ELR (cell line): Measurements from ENCODE around the gene TIAM1.
A peak's percentile ranks its signal among the peaks of the same experiment; 100 is the strongest.

Experiments
- DNase-seq: peaks from one replicate; pipeline ENCODE4 v3.0.0-alpha.2; 2015; ENCODE audit warnings: low read depth

The TIAM1 gene

GRCh38 chr21:31204801-31205200 lies 139.3 kb downstream of the TIAM1 start:
- DNase-seq, result no peak

DNA sequence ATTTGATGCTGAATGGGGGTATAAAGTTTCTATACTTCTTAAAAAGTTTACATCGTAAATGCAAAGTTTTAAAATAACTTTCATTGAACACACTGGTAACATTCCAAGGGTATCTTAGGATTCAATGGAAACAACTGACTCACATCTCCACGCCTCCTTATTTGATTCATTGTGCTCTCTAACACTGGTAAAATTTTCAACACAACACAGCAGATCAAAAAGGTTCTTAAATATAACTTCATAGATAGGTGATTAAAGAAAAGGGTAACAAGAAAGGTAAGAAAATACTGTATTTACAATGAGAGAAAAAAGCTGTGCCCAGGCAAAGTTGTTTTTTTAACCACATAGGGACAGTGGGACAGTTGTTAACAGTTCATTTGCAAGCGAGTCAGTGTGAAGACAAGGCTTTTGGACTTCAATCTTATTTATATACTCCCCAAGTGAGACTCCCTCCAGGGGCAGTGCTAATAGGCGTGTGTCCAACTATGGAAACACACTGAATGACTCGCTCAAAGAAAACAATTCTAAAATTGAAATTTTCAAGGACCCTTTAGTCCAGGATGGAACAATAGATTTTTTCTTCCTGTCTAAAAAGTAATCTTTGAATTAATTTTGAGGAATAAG lies 140.5 kb downstream of the TIAM1 start:
- DNase-seq, result no peak

- no peak for DNase-seq
These were observed 142.5 kb downstream of the TIAM1 start for GRCh38 chr21:31201548-31201947.

DNA sequence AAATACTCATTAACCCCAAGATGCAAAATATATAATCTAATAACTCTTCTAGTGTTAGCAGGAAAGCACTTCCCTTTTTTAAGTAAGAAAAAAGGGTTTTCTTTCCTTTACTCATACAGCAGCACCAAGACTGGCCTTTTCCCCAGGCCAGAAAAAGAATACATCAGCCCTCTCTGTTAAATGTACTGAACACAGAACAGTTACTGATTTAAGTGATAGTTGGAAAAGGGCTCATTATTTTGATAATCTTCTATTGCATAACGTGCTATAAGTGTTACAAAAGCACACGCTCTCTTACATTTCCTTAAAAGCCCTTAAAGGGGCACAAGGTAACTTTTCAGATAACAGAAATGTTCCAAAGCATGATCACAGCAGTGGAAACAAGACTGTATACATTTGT lies 142.9 kb downstream of the TIAM1 start:
- DNase-seq, result no peak

DNA sequence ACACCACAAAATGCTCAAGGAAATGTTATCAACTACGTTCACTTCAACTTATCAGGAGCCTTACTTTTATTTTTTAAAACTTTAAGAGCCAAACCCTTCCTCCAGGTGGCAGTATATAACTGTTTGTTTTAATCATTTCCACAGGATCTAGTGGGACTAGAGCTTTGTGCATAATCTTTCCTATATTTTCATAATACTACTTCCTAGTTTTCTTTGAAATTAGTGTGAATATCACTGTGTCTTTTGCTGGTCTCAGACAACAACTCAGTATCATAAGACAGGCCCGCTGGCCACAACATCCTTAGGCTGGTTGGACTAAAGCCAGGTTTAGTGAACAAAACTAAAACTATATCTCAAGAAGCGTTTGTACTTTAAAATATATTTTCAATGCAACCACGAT lies 145.5 kb downstream of the TIAM1 start:
- DNase-seq, result peak; percentile 54

- no peak for DNase-seq
These were observed 147.3 kb downstream of the TIAM1 start for GRCh38 chr21:31196724-31197123.

GRCh38 chr21:31195334-31196015 lies 148.6 kb downstream of the TIAM1 start:
- DNase-seq, result no peak

DNA sequence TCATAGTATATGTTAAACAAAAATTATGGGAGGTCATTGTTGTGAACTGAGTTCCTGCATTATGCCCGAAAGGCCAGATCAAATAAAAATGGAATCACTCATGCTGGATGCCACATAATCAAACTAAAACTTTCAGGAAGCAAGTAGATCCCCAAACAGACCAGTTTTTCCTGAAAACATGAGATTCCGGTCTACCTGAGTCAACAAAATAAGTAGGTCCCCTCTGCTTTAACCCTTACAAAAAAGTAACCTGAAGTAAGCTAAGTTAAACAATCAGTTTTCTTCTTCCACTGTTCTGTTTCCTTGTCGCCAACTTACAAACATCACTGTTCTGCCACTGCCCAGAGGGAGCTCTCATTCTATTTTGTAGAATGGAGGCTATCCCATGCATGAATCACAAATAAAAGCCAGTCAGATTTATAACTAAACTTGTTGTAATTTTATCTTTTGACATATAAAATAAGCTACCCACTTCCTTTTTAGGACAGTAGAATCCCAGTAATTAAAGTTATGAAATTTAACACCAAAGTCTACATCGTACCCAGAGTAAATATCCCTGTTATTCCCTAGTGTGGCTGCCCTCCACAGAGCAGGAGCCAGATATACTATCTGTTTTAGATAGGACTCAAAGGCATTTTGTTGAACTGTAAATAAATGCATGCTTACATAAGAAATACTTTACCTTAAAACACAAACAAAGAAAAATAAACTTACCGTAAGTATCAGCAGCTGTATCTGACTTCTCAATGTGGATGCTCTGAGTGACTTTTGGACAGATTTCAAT lies 149.4 kb downstream of the TIAM1 start:
- no peak for DNase-seq

- no peak for DNase-seq
These were observed 150.3 kb downstream of the TIAM1 start for GRCh38 chr21:31193761-31194160.

- no peak for DNase-seq
These were observed 152.5 kb downstream of the TIAM1 start for GRCh38 chr21:31191553-31191952.

DNA sequence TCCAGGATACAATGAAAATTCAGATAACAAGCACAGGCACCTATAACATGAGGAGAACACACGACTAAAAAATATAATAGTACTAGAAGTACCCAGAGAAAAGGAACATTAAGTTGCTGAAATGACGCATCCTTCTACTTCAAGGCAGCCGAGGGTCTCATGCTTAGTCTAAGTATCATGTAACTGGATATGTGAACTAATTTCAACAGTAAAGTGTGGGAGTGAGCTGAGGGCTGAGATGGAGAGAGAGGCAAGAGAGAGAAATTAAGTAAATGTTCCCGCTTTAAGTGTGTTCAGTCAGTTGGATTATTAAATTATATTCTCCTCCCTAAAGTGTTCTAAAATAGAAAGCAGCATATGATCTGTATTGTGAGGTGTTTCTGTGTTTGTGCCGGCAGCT lies 153.5 kb downstream of the TIAM1 start:
- DNase-seq, result no peak

DNA sequence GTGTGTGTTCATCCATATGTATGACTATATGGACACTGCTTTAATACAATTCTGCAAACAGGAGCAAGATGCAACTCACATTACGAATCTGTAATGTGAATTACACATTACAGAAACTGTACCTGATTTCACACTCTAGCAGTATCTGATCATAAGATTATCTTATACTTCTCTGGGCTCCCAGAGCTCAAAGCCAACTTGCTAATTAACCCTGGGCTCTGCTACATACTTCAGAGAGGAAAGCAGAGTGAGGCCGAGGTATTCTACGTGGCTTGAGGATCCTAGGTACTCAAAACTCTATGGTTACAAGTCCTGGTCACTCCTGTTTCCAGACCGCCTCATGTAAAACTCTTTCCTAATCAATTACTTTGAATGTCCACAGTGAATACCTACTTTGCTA lies 156.6 kb downstream of the TIAM1 start:
- no peak for DNase-seq

- no peak for DNase-seq
These were observed 157.1 kb downstream of the TIAM1 start for GRCh38 chr21:31186916-31187315.

GRCh38 chr21:31185663-31186062 lies 158.4 kb downstream of the TIAM1 start:
- no peak for DNase-seq

DNA sequence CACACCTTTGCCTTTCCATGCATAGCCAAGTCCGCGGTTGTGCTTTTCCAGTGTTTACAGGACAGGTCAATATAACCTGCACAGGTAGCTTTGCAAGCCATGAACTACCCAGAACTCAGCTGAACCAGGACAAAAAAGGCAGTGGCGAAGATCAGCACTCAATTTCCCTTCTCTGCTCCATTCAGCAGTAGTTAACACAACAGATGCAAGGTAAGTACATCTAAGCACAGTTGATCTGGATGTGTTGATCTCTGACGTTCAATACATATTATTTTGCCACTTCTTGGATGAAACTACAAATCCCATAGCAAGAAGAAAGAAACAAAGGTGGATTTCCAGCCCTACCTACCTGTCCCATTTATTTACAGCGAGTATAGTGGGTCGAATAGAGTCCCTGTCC lies 159.2 kb downstream of the TIAM1 start:
- no peak for DNase-seq

GRCh38 chr21:31184459-31184858 lies 159.6 kb downstream of the TIAM1 start:
- DNase-seq, result no peak

DNA sequence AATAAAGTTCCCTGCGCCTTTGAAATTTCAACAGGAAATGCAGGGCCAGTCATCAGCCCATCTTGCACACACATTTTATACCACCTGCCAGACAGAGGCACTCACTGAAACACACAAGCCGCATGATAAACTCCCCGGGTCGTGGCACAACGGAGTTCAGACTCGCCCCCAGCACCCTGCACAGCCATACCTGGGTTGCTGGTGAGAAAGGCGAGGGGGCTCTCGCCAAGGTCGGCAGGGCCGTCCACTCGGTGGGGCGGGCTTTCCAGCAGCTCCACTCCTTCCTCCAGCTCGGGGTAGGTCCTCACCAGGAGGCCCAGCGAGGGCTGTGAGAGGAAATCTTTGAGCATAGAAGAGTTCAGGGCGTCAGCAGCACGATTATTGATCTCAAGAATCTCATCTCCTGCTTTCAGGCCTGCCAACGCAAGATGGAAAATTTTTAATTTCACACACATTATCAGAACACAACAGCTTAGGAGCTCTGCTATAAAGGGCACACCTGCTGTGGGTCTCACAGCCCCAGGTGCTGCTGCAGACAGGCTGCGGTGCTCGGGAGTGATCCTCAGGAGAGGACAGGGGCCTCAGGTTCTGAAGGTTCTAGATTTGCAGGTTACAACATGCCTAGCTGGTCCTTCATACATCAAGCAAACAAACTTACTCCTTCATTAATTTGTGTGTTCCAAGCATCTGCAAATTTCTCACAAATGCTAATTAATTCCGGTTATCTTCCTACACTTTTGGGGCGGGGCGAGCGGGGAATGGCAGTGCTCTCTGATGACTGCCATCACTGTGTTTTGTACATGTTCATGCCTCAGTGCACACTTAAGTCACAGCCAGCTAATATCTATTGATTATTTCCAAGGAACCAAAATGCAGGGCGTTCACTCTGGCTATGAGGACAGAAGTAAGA lies 161.6 kb downstream of the TIAM1 start:
- no peak for DNase-seq

DNA sequence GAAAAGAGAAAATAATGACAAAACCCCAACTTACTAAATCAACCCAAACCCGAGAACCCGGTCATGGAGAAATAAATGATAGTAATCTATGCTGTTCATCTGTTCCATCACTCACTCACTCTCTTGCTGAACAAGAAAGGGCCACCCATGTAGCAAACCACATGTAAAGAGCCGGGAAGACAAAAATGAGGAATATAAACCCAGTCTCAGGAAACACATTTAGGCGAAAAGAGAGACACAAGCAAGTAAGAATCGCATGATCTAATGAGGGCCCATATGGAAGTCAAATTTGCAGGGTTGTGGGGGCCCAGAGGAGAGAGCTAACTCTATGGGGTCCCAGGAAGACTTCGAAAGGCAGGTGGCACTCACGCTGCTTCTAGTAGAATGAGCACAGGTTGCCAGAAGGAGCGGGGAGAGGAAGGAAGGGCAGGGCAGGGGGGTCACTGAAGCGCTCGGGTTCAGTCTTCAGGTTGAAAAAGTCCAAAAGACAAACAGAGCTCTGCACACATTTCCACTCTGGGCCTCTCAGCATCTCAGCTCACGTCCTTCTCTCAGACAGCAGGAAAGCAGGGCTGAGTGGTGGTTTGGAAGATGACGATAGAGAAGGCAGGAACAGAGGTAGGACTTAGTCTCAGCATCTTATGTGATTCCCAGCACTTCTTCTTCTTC lies 162.8 kb downstream of the TIAM1 start:
- DNase-seq, result no peak

- peak; percentile 35 for DNase-seq
These were observed 163.6 kb downstream of the TIAM1 start for GRCh38 chr21:31180256-31181081.

- DNase-seq, result no peak
These were observed 167.3 kb downstream of the TIAM1 start for GRCh38 chr21:31176725-31177124.

GRCh38 chr21:31176080-31176551 lies 167.9 kb downstream of the TIAM1 start:
- DNase-seq, result no peak
